NB4 (cell line): ENCODE measurements around the gene TRAF4.
"Not testable (repeated sequence)": the region's sequence is repeated elsewhere in the genome, so short reads cannot be mapped to it uniquely, and the experiment has no call there.

Experiments
- DNase-seq: peaks from one replicate; pipeline ENCODE4 v3.0.0; 2010; ENCODE audit warnings: low read depth
- H3K4me3 ChIP-seq: one replicate; pipeline ENCODE4 v1.5.1; 2011; ENCODE audit warnings: mild to moderate bottlenecking, low read depth, low read length, moderate library complexity
- MAX ChIP-seq: IDR thresholded peaks from 2 replicates; pipeline ENCODE4 v1.6.1; 2011; ENCODE audit warnings: low read depth, low read length
- MYC ChIP-seq: IDR thresholded peaks from 2 replicates; pipeline ENCODE4 v1.6.1; 2011; ENCODE audit warnings: low read depth, low read length
- POLR2A ChIP-seq: IDR thresholded peaks from 2 replicates; pipeline ENCODE4 v1.6.1; 2011; ENCODE audit warnings: mild to moderate bottlenecking; ENCODE audit not compliant: insufficient read length; ENCODE audit errors: extremely low read depth
- TF ChIP-seq, protein P1 (sequence below): IDR thresholded peaks from one replicate; pipeline ENCODE4 v1.5.1; 2012; ENCODE audit warnings: low read depth, low read length

Gene TRAF4

DNA sequence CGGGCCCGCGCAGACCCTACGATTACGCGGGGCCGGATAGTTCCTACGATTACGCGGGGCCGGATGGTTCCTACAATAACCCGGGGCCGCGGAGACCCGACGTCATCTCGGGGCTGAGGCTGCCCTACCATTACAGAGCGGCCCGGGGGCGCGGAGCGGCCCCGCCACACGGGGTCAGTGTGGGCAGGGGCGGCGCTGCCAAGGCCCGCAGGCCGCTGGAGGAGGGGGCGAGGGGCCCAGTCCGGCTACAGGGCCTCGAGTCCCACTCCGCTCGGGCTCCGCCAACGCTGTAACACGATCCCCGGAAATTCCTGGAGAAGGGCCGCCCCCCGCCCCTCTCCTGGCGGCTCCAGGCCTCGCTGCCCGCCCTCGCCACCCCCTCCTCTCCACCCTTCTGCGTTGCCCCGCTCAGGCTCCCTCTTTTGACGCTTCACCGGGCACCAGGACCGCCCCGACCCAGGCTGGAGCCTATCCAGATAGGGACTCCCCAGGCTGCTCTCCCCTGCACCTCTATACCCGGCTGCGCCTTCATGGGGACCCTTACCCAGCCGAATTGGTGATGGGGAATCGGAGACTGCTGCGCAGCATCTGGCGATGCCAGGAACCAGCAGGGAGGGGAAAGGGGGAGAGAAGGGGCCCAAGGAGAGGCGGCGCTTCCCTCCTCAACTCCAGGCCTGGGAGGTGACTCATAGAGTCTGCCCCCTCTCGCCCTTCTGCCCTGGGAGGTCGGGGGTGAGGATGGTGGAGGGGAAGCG lies 26.1 kb upstream of the TRAF4 start, which contains the start of gene RAB34:
TSS of gene RAB34 (minus strand) at position 291 of the 755 bp plus-strand sequence. CDS start 602 bp downstream, outside the sequence.
- TF ChIP-seq, protein P1, sequence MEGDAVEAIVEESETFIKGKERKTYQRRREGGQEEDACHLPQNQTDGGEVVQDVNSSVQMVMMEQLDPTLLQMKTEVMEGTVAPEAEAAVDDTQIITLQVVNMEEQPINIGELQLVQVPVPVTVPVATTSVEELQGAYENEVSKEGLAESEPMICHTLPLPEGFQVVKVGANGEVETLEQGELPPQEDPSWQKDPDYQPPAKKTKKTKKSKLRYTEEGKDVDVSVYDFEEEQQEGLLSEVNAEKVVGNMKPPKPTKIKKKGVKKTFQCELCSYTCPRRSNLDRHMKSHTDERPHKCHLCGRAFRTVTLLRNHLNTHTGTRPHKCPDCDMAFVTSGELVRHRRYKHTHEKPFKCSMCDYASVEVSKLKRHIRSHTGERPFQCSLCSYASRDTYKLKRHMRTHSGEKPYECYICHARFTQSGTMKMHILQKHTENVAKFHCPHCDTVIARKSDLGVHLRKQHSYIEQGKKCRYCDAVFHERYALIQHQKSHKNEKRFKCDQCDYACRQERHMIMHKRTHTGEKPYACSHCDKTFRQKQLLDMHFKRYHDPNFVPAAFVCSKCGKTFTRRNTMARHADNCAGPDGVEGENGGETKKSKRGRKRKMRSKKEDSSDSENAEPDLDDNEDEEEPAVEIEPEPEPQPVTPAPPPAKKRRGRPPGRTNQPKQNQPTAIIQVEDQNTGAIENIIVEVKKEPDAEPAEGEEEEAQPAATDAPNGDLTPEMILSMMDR: no peak
- TF ChIP-seq POLR2A (no peak), MYC (no peak), MAX (no peak)
- H3K4me3 ChIP-seq: no peak within 1 kb of the TSS
- DNase-seq: no peak

DNA sequence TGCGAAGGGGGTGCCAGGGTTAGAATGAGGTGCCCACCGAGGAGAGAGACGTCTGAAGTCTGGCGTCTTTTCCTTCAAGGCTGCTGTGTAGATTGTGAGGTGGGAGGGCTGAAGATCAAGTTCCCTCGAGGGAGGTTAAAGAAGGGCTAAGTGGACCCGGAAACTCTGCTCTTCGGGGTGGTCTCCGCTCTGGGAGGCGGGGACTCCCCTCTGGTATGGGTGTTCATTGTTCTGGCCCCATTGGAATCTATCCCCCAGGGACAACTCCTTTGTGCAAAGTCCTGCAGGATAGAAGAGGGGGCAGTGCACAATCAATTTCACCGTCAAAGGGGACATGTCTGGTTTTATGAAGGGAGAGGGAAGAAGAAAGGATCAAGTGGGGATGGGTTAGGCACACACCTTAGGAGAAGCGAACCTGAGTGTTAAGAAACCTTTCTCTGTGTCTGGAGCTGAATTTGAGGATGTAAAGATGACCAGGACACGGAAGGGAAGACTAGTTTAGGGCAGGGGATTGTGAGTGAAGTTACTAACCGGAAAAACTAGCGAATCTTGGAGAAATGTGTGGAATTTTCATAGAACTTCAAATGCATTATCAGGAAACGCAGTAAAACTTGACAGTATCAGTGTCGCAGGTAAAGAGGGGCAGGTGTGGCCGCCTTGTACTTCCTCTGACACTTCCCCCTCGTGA lies 25.3 kb upstream of the TRAF4 start:
- no peak for DNase-seq
- no peak for TF ChIP-seq MAX
- no peak for TF ChIP-seq POLR2A
- TF ChIP-seq, protein P1: no peak
- TF ChIP-seq MYC: no peak
- no peak overlapping the region for H3K4me3 ChIP-seq

DNA sequence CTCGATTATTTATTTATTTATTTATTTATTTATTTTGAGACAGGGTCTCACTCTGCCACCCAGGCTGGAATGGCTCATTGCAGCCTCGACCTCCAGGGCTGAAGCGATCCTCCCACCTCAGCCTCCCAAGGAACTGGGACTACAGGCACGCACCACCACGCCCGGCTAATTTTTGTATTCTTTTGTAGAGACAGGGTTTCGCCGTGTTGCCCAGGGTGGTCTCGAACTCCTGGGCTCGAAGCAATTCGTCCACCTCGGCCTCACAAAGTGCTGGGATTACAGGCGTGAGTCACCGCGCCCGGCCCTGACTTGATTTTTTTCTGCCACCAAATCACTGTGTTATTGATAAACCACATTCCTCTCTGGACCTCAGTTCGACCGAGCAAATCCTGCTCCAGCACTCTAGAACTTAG lies 24.8 kb upstream of the TRAF4 start:
- no peak for DNase-seq
- H3K4me3 ChIP-seq: peak overlapping the region; percentile 80
- no peak for TF ChIP-seq POLR2A
- no peak for TF ChIP-seq MAX
- TF ChIP-seq MYC: no peak
- TF ChIP-seq, protein P1: no peak

DNA sequence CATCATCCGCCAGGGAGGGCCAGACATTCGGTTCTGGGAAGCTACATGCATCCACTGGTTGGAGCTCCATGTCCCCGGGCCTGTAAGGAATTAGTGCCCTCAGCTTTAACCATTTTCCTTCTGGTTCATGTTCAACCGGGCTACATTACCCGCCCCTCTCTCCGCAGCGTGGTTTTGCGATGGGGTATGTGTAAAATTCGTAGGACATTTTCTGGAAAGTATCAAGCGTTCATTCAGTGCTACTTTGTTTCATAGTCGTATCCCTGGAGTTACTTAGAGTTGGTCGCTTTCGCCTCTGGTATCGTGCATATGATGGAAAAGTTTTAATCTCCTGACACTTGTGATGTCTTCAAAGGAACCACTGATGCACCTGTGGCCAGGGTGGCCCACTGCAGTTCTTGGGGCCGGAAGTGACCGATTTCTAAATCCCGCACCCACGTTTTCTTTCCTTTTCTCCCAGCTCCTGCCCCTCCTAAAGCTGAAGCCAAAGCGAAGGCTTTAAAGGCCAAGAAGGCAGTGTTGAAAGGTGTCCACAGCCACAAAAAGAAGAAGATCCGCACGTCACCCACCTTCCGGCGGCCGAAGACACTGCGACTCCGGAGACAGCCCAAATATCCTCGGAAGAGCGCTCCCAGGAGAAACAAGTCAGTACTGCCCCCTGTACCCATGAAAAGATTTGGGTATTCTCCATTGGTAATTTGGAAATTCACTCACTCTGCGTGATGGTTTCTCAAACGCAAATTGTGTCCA lies 23.4 kb upstream of the TRAF4 start:
- peak; percentile 63 for DNase-seq
- peak overlapping the region; percentile 80 for H3K4me3 ChIP-seq
- TF ChIP-seq MAX: no peak
- TF ChIP-seq POLR2A: no peak
- TF ChIP-seq MYC: no peak
- TF ChIP-seq, protein P1: no peak

GRCh38 chr17:28720997-28721329 lies 22.8 kb upstream of the TRAF4 start:
- not testable (repeated sequence) for DNase-seq
- H3K4me3 ChIP-seq: peak overlapping the region; percentile 80

DNA sequence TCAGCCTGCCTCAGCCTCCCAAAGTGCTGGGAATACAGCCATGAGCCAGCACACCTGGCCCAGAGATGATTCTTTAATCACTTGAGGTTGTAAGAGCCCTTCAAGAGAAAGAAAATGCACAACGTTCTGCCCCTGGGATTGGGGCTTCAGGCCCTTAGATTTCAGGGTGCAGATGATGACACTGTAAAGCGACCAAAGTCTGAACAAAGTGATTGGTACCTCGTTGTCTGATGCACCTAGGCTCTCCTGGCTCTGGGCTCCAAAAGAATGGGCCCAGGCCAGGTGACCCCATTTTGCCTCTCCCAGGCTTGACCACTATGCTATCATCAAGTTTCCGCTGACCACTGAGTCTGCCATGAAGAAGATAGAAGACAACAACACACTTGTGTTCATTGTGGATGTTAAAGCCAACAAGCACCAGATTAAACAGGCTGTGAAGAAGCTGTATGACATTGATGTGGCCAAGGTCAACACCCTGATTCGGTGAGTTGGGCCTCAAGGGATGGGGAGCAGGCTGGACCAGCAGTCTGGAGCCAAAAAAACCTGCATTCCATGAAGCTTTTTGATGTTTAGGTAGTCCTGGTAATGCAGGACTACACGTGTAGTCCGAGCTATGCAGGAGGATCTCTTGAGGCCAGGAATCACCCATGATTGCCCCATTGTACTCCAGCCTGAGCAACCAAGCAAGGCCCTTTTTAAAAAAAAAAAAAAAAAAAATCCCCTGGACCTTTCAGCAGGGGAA lies 21.2 kb upstream of the TRAF4 start:
- TF ChIP-seq POLR2A (no peak), MYC (no peak), MAX (no peak)
- TF ChIP-seq, protein P1: no peak
- DNase-seq: no peak
- H3K4me3 ChIP-seq: peak overlapping the region; percentile 80
